GM19452 (cell line): ENCODE measurements around the gene SMIM45.

Experiments used
- ATAC-seq: cut with Tn5 transposase; IDR thresholded peaks from one replicate; pipeline ENCODE4 v1.9.1; 2021; ENCODE audit not compliant: unreplicated experiment

The SMIM45 gene

DNA sequence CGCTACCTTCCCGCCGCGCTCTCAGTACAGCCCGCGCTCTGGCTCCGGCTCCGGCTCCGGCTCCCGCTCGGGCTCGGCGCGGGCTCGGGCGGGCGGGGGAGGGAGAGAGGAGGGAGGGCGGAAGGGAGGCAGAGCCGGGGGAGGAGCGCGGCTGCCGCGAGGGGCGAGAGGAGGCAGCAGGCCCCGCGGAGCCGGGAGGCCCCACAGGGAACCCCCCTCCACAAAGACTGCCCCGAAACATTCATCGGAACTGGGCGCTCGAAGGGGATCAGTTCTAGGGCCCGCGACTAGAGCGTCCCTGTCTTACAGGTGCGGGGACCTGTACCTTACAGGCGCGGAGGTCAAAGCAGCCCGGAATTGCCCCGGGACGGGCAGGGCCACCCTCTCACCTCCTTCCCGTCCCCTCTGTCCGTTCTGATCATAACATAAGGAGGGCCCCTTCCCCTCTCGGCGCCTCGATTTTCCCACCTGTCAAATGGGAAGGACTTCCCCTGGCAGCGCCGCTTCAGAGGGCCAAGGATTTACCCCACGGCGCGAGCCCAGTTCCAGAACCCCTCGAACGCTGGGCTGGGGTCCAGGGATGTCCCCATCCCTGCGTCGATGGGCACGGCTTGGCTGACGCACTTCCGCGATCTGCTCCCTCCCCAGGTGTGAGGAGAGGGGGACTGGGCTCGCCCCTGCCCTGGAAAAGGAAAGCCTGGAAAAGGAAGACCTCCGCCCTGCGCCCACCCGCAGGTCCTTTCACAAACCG lies 36.7 kb upstream of the SMIM45 start, which contains the start of gene SHISA8:
SHISA8 (minus strand) TSS at position 40 of the 751 bp plus-strand sequence. CDS start 407 bp downstream, outside the sequence.
- ATAC-seq = no peak

DNA sequence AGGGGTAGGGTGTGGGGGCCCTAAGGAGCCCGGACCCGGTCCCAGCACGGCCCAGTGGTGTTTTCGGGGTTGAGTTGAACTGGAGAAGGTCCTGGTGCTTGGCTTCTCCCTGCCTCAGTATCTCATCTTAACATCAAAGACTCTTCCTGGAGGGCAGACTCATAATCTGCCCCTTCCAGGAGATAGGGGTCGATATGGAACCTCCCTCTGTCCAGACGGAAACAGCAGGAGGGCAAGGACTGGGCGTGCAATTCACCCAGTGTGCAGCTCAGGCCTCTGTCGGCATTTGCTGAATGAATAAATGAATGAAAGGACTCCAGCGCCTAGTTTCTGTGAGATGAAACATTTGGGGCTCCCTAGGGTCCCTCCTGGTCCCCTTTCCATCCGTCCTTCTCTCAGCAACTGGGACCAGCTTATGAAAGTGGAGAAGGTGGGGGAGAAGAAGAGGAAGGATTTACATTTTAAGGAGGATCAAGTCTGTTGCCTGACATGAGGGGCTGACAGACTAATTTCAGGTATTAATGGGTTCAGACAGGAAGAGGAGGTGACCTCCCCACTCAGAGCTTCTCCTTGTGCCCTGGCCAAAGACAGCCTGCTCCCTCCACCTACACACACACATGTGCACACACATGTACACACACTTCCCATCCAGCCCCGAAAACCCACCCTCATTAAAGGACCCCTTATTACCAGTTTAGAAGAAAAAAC lies 36.0 kb upstream of the SMIM45 start:
- ATAC-seq = no peak

DNA sequence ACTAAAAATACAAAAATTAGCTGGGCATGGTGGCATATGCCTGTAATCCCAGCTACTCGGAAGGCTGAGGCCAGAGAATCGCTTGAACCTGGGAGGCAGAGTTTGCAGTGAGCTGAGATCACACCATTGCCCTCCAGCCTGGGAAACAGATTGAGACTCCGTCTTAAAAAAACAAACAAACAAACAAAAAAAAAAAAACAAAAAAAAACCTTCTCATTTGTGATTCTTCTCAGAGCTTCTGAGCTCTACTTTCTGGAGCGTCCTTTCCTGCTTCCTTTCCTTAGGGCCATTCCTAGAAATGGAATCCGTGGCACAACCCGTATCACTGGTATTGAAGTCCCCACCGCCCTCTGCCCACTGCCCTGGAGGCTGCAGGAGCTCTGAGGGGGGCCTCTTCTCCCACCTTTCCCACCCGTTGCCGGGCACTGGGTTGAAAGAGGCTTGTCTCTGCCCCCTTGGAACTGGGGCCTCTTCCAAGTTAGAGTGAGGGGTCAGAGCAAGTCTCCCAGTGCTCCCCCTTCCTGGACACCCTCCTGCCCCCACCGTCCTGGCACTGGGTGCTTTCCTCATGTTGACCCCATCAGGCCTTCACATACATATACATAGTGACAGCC lies 35.1 kb upstream of the SMIM45 start:
- ATAC-seq = no peak

DNA sequence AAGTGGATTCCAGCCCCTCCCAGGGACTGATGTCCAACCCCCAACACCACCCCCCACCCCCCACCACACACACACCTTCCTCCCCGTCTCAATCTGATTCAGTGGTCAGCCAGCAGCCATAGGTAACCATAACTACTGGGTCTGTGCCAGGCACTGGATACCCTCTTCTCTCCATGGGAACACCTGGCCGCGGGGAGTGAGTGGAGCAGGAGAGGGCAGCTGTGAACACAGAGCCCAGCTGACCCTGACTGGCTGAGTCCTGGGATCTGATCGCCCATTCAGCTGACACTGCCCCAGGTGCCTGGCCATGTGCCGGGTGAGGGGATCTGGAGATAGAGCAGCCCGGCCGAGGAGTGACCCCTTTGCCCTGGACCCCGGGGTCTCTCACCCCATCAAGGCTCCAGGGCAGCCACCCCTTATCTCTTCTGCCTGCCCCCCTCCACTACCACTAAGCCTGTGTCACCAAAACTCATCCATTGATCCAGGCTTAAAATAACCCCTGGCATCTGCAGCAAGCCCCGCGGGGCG lies 34.5 kb upstream of the SMIM45 start:
- no peak for ATAC-seq

DNA sequence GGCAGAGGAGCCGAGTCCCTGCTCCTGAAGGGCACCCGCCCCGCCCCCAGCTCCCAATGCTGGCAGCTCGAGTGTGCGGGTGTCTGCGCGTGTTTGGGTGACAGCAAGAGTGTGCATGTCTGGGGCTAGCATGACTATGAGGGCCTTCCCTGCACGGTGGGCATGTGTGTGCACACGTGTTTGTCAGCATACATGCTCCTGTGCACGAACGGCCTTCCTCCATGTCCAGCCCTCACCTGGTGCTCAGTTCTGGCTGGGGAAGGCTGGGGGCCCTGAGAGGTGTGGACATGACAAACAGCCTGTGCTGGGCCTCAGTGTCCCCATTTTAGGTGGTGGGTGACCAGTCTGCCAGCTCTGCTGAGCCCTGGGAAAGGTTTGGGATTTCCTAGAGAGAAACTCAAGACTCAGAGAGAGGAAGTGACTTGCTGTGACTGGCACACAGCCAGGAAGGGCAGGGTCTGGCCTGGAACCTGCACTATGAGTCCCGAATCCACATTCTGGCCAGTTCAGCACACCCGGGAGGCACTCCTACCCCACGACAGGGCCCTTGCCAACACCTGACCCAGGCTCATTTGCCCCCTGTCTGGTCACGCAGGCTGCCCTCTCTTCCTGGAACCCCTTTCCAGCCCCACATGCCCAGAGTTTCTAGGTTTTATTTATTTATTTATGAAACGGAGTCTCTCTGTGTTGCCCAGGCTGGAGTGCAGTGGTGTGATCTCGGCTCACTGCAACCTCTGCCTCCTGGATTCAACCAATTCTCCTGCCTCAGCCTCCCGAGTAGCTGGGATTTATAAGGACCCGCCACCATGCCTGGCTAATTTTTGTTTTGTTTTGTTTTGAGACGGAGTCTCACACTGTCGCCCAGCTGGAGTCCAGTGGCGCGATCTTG lies 33.8 kb upstream of the SMIM45 start:
- ATAC-seq = no peak

DNA sequence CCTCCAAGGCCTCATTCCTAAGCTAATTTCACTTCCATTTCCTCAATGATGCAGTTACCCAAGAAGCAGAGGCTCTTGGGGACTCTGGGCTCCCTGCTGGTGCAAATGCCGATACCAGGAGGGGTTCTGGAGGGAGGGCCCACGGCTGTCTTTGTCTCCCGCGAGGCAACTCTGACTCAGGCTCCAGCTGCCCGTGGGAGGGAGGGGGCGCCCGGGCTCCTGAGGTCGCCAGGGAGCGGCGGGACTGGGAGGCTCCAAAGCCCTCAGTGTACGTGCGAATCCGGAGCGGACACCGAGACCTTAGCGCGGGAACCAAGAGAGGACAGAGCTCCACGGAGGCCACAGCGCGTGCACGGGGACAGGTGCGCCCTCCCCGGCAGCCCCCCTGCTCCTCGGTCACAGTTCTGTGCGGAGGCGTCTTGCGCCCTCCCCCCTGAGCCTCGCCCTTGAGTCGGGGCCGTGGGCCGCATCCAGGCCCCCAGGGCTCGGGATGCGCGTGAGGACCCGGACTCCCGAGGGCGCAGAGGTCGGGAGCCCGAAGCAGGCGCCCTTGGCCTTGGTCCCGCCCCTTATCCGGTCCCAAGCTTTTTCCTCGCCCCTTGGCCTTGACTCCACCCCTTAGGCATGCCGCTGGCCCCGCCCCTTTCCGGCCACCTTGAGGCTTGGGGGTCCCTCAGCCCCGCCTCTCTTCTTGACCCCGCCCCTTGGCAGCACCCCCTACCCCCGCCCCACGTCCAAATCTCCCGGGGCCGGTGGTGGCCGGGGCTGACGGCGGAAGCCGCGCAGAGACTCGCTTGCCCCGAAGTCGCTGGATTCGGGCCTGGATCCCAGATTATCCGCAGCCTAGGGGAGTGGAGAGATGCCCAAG lies 32.4 kb upstream of the SMIM45 start:
- peak; percentile 43 for ATAC-seq

DNA sequence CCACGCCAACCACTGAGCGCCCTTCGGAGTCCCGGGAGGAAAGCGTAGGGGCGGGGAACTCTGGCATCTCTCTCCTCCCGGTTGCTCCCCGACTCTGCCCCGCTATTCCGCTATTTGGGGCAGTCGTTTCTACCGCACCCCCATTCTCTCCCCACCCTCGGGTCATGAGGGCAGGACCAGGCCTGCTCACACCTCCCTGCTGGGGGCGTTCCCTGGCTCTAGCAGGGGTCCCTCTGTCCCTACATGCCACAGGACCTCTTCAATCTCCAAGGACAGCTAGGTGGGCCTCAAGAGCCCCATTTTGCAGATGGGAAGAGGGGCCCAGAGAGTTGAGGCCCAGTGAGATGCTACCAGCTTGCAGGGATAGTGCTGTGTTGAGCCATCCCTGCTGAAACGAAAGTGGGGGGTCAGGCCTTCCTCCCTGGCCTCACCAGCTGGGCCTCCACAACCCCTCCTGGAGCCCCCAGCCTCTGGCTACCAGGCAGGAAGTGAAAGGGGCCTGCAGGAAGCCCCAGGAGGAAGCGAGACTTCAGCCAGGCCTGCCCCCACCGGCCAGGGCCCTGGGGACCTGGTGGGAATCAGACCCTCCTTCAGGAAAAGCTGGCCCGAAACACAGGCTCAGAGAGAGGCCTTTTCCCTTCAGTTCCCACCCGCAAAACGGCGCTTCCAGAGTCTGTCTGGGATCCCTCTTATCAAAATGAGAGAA lies 31.5 kb upstream of the SMIM45 start:
- peak; percentile 32 for ATAC-seq

DNA sequence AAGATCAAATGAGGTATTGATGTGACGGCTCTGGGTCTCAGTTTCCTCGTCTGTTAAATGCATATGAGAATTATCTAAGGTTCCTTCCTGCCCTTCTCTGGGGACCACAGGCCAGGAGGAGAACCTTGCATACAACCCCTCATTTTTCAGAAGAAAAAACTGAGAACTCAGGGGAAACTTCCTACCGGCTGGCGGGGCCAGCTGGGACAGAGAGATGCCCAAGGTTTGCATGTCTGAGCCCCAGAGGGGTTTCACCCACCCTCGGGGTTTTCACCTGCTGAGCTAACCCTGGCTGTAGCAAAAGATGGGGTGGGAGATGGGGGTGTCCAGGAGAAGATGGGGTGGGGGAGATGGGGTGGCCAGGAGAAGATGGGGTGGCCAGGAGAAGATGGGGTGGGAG lies 29.6 kb upstream of the SMIM45 start:
- ATAC-seq = no peak

DNA sequence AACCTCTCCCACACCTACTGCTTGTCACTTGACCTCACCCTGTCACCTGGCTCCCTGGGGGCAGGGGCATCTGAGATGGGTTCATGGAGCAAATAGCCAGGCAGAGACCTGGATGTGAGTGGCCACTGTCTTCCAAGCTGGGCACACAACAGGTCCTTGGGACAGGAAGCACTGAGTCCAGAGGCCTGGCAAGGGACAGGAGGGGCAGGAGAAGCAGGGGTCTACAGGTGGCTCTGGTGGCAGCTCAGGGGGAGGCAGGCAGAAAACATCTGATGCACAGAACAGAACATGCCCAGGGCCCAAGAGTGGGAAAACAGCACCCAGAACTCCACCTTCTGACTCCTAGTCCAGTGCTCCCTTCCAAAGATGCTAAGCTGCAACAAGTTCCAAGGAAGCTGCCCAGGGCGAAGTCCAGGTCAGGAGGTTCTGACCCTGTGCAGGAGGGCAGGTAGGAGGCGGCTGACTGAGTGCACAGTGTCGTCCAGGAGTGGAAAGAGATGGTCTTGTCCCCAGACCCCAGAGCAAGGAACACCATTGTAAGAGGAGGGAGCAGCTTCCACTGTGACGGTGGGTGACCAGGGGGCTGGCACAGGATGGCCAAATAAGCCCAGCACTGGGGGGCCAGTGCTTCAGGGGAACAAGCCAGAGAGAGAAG lies 28.9 kb upstream of the SMIM45 start:
- no peak for ATAC-seq

DNA sequence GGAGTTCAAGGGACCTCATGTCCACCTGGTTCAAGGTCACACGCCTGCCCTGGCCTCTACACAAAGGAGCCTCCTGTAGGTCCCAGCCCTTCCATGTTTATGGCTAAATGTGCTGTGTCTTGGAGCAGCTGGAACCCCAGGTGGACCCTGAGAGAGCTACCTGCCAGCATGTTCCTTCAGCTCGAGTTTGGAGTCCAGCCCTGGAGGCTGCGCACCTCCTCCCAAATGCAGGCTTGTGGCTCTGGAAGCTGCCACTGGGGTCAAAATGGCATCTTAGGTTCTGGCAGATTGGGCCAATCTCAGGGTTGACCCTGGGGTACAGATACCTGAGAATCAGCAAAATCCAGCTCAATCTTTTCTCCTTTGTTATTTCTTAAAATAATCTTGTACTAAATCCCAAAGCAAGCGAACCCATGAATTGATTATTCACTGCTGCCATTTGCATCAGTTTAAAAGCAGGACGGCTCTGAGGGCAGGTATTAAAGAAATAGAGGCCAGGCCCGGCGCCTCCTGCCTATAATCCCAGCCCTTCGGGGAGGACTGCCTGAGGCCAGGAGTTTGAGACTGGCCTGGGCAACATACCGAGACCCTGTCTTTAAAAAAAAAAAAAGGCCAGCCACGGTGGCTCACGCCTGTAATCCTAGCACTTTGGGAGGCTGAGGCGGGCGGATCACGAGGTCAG lies 28.2 kb upstream of the SMIM45 start:
- ATAC-seq = no peak

DNA sequence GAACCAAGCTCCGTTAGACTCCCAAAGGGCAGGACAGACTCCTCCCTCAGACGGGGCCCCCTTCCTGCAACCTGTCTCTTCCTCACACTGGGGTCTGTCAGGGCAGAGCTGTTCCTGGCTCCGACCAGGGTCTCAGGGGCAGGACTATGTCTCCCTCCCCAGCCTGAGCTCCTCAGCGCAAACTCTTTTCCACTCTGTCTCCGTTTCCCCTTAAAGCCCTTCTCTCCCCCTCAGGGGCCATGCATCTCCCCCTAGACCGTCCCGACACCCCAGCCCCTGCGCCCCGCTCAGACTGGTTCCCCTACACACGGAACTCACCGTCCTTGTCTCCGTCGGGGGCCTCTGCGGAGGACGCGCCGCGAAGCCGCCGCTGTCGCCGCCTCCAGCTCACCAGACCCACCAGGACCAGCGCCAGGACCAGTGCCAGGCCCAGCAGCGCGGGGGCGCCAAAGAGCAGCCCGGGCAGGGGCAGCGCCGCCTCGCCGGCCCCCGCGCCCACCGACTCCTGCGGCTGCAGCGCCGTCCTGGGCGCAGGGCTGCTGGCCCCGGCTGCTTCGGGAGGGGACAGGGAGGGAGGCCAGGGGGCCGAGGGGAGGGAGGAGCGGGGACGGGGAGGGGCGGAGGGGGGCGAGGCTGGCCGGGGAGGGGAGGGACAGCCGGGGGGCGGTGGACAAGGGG lies 26.0 kb upstream of the SMIM45 start:
- ATAC-seq = no peak

DNA sequence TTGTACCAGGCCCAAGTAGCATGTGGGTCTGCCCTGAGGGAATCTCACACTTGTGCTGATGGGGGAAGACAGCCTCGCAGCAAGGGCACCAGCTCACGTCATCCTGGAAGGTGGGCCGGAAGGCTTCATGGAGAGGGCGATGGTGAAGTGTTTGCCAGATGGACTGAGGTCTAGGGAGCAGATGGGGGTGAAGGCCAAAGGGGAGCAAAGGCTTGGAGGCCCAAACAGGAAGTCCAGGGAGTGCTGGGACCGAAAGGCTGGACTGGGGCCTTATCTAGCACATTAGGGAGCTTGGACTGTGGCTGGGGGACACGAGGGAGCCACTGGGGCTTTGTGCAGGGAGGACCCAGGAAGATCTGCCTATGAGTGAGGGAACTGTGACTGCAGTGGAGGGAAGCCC lies 24.1 kb upstream of the SMIM45 start:
- no peak for ATAC-seq

DNA sequence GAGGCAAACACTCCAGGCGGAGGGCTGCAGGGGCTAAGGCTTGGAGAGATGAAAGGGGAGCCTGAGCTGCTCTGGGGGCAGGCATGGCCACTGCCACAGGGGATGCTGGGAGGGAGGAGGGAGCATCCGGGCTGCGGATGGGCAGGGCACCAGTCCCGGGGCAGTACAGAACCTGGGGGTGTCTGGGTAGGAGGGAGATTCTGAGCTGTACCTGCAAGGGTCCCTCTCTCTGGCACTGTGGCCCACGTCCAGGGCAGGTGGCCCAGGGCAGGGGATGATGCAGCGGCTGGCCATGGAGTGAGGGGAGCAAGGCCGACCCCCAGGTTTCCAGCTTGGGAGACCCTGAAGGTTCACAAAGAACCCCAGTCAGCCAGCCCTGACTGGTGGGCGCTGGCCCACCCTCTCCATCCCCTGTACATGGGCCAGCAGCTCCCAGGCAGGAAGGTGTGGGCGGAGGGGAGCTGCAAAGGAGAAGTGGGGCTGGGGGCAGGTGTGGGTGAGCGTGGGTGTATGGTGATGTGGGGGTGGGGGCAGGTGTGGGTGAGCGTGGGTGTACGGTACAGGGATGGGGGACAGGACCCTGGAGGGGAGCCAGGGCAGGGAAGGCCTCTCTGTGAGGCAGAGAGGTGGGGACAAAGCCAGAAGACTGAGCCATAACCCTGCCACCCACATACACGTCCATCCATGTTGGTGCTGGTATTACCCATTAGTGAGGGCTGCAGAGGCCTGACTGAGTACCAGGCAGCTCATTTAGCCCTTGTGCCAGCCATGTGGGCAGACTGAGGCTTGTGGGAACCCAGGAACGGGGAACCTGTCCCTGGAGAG lies 23.1 kb upstream of the SMIM45 start:
- no peak for ATAC-seq

DNA sequence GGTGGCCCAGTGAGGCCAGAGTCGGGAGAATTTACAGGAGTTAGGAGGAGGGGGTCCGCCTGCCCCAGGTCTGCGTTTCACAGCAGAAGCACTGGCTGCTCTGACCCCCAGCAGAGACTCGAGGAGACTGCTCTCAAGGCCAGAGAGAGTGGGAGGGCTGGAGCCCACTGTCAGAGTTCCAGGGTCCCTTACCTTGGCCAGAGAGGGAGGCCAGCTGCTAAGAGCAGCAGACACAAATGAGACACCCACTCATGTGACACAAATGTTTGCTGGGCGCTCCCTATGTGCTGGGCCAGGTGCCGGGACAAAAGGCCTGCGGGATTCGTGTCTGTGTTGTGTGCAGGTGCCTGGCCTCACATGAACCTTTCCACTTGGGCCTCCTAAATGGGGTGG lies 22.5 kb upstream of the SMIM45 start:
- ATAC-seq = no peak

DNA sequence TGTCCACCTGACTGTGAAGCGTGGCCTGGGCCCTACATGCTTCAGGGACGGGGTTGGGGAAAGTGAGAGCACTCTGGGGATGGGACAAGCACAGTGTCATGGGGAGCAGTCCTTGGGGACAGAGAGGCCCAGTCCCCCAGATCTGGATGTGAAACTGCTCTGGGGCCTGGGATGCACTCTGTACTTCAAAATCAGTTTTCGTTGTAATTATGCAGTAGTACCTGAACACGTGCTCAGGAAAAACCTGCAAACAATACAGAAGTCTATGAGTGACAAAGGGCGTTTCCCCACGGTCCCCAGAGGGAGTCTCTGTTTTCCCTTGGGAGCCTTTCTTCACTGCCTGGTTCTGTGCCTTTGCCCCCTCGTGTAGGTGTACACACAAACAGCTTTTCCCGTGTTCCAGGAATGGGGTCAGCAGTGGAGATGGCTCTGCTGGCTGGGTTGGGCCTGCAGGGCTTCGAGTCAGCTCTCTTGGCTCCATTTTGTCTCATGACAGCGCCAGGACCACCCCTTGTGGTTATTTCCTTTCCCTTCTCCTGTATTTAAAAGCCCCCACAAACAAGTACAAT lies 20.2 kb upstream of the SMIM45 start:
- ATAC-seq = no peak

DNA sequence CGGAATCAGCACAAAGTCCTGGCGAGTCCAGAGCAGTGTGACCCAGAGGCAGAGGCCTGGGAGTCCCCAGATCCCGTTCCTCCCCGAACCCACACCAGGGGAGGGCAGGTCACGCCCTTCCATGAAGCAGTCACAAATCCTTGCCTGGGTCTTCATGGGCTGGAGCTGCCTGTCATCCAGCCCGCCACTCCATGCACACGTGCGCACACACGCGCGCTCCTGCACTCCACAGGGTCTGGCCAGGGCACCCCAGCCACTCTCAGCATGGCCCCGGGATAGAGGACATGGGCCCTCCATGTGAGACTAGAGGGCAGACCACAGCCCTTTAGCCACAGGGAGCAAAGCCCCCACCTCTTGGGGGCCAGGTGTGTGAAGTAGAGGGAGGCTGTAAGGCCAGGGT lies 19.6 kb upstream of the SMIM45 start:
- ATAC-seq = no peak
